GM23248 (cell line): ENCODE results near the gene BRINP1.

Source experiments
- EZH2 ChIP-seq: fragments of 200-600 bp; sonication (generic); IDR thresholded peaks from 2 replicates; pipeline ENCODE4 v1.6.1; 2018; ENCODE audit warnings: antibody characterized with exemption, mild to moderate bottlenecking; ENCODE audit not compliant: insufficient read depth, poor library complexity, severe bottlenecking
- EZH2phosphoT487 ChIP-seq: fragments of 200-600 bp; sonication (generic); IDR thresholded peaks from 2 replicates; pipeline ENCODE4 v1.6.1; 2018; ENCODE audit warnings: antibody characterized with exemption, moderate library complexity, mild to moderate bottlenecking, low read depth; ENCODE audit not compliant: insufficient read depth

DNA sequence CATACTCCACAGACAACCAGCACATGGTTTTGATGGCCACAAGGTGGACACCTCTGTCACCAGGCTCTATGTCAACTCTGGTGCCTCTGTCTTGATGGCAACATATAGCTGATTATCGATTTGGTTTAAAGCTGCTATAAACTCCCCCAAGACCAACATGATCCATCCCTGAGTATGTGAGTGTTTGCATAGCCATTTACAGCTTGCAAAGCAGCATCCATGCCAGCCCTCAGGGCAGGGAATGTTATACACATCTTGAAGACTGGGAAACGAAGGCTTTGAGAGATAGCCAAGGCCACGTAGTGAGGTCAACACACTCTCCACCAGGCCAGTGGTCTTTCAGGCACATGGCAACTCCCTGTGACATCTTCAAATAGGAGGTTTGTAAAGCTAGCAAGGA lies 40.3 kb upstream of the BRINP1 start:
- no peak for TF ChIP-seq EZH2
- TF ChIP-seq EZH2phosphoT487, result no peak
